K562 (cell line): ENCODE data around the gene ZNF2. TPM values are rescaled to one million over a fixed set of nuclear protein-coding genes. Genes with fewer than 3 reads are reported as not detected.

Source experiments
- ATF7 ChIP-seq: fragments of 450-650 bp; IDR thresholded peaks from 2 replicates; pipeline ENCODE4 v1.7.1; 2014; ENCODE audit warnings: mild to moderate bottlenecking, moderate library complexity
- BHLHE40 ChIP-seq: IDR thresholded peaks from 2 replicates; pipeline ENCODE4 v1.6.1; 2011; ENCODE audit warnings: low read length, improper control_type of control experiment
- CGGBP1 ChIP-seq: fragments of 250-450 bp; sonication (Bioruptor Pico); IDR thresholded peaks from 2 replicates; pipeline ENCODE4 v1.9.0; 2021; ENCODE audit warnings: mild to moderate bottlenecking
- CHD2 ChIP-seq: IDR thresholded peaks from 2 replicates; pipeline ENCODE4 v1.6.1; 2011; ENCODE audit warnings: low read depth, low read length
- EWSR1 ChIP-seq: fragments of 450-650 bp; IDR thresholded peaks from 2 replicates; pipeline ENCODE4 v1.6.1; 2018; ENCODE audit warnings: borderline replicate concordance, mild to moderate bottlenecking, low read depth, moderate library complexity; ENCODE audit not compliant: partially characterized antibody
- HDGF ChIP-seq: fragments of 450-650 bp; IDR thresholded peaks from 2 replicates; pipeline ENCODE4 v1.6.1; 2016
- HNRNPLL ChIP-seq: fragments of 200-400 bp; formaldehyde crosslinking; IDR thresholded peaks from 2 replicates; pipeline ENCODE4 v1.6.1; 2017; ENCODE audit warnings: low read length, low read depth, mild to moderate bottlenecking; ENCODE audit not compliant: poor library complexity, severe bottlenecking
- MTA2 ChIP-seq: fragments of 450-650 bp; IDR thresholded peaks from 2 replicates; pipeline ENCODE4 v1.6.1; 2016; ENCODE audit warnings: low read depth
- NRF1 ChIP-seq, 2 experiments: fragments of 450-650 bp; IDR thresholded peaks in 1 of 2; conservative IDR thresholded peaks in 1 of 2; 2 replicates each; pipeline ENCODE4 v1.6.1; 2014; ENCODE audit warnings: mild to moderate bottlenecking in 2 of 2
- RBBP5 ChIP-seq: fragments of 200-600 bp; sonication (generic); IDR thresholded peaks from 2 replicates; pipeline ENCODE4 v1.6.1; 2012; ENCODE audit warnings: borderline replicate concordance, mild to moderate bottlenecking, low read length, control low read depth, inconsistent platforms; ENCODE audit not compliant: insufficient read depth, poor library complexity, severe bottlenecking
- SMC3 ChIP-seq: conservative IDR thresholded peaks from 2 replicates; pipeline ENCODE4 v1.6.1; 2011; ENCODE audit warnings: low read depth, low read length, improper control_type of control experiment; ENCODE audit not compliant: insufficient read depth
- VEZF1 ChIP-seq: fragments of 200-800 bp; sonication (Bioruptor generic); IDR thresholded peaks from 2 replicates; pipeline ENCODE4 v1.6.1; 2017; ENCODE audit warnings: missing genetic modification characterization, missing compliant biosample characterization
- ZBTB34 ChIP-seq: fragments of 250-450 bp; sonication (Bioruptor Pico); IDR thresholded peaks from 2 replicates; pipeline ENCODE4 v1.8.0; 2021; ENCODE audit warnings: mild to moderate bottlenecking, moderate library complexity
- ZNF408 ChIP-seq: fragments of 250-450 bp; sonication (Bioruptor Pico); IDR thresholded peaks from 2 replicates; pipeline ENCODE4 v1.4.0; 2020; ENCODE audit warnings: low read depth, mild to moderate bottlenecking, moderate library complexity
- polyA plus RNA-seq, 8 experiments: library from polyadenylated mRNA; depleted of rRNA in 4 of 8; stranded (reverse) in 5 of 8; unstranded in 3 of 8; fragments of >200 nt; fragmentation: Nextera tagmentation in 2 of 8; fragmentation: Illumina TruSeq in 1 of 8; extraction: Ambion mirVana in 2 of 8; extraction: Trizol in 1 of 8; gene quantifications; 2 replicates each; pipeline versions ENCODE4 v1.2.1 to v1.2.3, GENCODE V29; 2011 to 2014; ENCODE audit warnings: inconsistent platforms in 1 of 8, missing spikeins in 1 of 8
- total RNA-seq, 7 experiments: library from RNA; depleted of rRNA in 6 of 7; stranded (reverse); fragments of >200 nt in 6 of 7; fragmentation: Illumina TruSeq in 2 of 7; extraction: Trizol in 2 of 7; gene quantifications; 2 replicates each; pipeline versions ENCODE4 v1.2.1 to v1.2.3, GENCODE V29; 2011 to 2021; ENCODE audit warnings: low replicate concordance in 1 of 7
- TF ChIP-seq, protein P1 (sequence below): sonication (generic); formaldehyde crosslinking; IDR thresholded peaks from 2 replicates; pipeline ENCODE4 v1.8.1; 2022; ENCODE audit warnings: missing genetic modification reagents

ZNF2 gene
- total and polyA plus RNA-seq, 9 of the 15 experiments (the other 6 are each of a cell fraction or from before 2014, with no cell fraction given): 1.6 to 4.5 (median 3.4) TPM

- TF ChIP-seq RBBP5 (no peak), BHLHE40 (peak; percentile 41; the same call in 1 of the 2 replicates), SMC3 (peak; percentile 40; the same call in 1 of the 2 replicates), ZNF408 (CRISPR knock-in tag) (no peak), CGGBP1 (CRISPR knock-in tag) (no peak), ATF7 (peak; percentile 48; the same call in 1 of the 2 replicates), HNRNPLL (peak; percentile 82), NRF1 (conservative IDR thresholded peaks at IDR 0.05 in 1 of 2, IDR thresholded peaks at IDR 0.05 in 1 of 2) (peak; percentile 70 to 77), EWSR1 (no peak), ZBTB34 (CRISPR knock-in tag) (no peak), CHD2 (peak; percentile 49; the same call in 1 of the 2 replicates), HDGF (no peak), MTA2 (no peak), VEZF1 (CRISPR knock-in tag) (peak; percentile 33; the same call in 1 of the 2 replicates)
- TF ChIP-seq, protein P1, sequence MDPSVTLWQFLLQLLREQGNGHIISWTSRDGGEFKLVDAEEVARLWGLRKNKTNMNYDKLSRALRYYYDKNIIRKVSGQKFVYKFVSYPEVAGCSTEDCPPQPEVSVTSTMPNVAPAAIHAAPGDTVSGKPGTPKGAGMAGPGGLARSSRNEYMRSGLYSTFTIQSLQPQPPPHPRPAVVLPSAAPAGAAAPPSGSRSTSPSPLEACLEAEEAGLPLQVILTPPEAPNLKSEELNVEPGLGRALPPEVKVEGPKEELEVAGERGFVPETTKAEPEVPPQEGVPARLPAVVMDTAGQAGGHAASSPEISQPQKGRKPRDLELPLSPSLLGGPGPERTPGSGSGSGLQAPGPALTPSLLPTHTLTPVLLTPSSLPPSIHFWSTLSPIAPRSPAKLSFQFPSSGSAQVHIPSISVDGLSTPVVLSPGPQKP (CRISPR knock-in tag): no peak
Observed at GRCh38 chr2:95207111-95207961, 41.7 kb downstream of the ZNF2 start, which contains the start of gene ZNF892 (continued).
